Hepatic stellate cell (primary cell): ENCODE data around the gene SLC17A1.
"Not testable (repeated sequence)": the region's sequence is repeated elsewhere in the genome, so short reads cannot be mapped to it uniquely, and the experiment has no call there.

ENCODE experiments used
- DNase-seq: peaks from one replicate; pipeline ENCODE4 v3.0.0; 2011; ENCODE audit warnings: low spot score

SLC17A1 gene

GRCh38 chr6:25756382-25757363 is 75.2 kb downstream of the SLC17A1 start:
- DNase-seq: no peak

DNA sequence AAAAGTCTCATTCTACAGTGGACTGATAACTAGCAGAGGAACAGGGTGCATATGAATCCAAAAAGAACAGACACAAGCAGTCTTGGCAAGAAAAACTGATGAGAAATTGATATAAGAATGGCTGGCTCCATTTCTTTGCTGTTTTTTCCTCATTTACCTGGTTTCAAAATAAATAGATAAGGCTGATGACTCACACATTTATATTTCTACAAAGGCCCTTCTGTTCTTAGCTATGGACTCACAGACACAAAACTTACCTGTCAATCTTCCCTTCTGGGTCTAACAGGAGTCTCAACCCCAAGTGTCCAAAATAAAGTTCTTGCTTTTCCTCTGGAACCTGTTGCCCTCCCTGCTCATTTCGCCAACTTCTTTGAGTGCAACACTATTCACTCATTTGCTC is 76.4 kb downstream of the SLC17A1 start:
- DNase-seq: no peak

DNA sequence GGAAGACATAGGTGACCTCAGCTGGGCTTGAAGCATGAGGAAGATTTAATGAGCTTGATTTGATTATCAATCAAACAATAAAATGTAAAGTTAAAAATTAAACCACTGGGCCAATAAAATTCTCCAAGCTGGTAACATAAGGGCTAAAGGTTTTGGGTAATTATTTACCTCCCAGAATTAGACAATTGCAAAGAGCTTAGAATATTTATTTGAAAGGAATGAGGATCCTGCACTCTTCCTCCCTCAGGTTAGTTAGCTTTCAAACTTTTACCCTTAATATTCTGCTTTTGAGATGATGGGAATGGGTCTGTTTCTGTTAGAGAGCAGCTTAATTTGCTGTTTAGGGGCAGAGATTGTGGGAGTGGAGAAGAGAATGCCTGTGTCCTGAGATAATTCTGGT is 77.3 kb downstream of the SLC17A1 start, which contains the start of gene SLC17A4:
Gene SLC17A4, plus strand, starts transcription at position 208 of the 400 bp plus-strand sequence. CDS start 7,221 bp downstream, outside the sequence.
- DNase-seq: no peak

GRCh38 chr6:25753079-25753478 is 78.8 kb downstream of the SLC17A1 start:
- DNase-seq: no peak

DNA sequence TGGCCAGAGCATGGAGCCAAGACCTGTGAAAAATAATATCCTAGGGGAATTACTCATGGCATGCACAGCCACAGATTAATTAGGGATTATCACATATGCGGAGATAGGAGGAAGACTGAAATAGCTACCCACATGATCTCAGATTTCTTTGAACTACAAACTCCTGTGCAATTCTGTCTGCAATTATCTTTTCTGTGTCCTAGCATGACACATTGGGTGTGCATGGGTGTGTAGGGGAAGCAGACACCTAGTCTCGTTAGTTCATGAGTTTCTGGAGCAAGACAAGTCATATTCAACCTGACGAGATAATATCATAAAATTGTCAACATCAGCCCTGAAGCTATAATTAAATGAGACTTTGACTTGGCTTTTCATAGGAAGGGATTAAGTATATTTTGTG is 80.9 kb downstream of the SLC17A1 start:
- no peak for DNase-seq

DNA sequence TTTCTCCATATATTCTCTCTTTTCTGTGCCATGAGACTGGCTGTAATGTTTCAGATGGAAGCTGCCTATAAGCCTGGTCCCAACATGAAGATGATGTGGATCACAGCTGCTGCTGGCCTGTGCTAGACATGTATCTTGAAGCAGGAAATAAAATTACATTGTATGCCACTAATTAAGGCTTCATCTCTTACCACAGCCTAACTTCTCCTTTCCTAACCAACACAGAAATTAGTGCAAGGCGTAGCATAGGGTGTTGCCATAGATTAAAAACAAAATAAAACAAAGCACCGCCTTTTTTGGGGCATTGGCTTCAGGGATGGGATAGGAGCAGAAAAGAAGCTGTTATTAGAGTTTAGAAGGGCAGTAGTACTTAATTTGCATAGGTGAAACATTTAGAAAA is 82.0 kb downstream of the SLC17A1 start:
- DNase-seq: no peak

DNA sequence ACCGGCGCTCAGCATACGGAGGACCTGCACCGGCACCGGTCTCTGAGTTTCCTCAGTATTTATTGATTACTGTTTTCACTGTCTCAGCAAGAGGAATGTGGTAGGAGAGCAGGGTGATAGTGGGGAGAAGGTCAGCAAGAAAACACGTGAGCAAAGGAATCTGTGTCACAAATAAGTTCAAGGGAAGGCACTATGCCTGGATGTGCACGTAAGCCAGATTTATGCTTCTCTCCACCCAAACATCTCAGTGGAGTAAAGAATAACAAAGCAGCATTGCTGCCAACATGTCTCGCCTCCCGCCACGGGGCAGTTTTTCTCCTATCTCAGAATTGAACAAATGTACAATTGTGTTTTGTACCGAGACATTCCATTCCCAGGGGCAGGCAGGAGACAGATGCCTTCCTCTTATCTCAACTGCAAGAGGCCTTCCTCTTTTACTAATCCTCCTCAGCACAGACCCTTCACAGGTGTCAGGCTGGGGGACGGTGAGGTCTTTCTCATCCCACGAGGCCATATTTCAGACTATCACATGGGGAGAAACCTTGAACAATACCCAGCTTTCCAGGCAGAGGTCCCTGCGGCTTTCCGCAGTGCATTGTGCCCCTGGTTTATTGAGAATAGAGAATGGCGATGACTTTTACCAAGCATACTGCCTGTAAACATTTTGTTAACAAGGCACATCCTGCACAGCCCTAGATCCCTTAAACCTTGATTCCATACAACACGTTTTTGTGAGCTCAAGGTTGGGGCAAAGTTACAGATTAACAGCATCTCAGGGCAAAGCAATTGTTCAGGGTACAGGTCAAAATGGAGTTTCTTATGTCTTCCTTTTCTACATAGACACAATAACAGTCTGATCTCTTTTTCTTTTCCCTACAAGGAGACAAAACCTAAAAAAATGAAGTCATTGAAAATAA is 83.0 kb downstream of the SLC17A1 start:
- not testable (repeated sequence) for DNase-seq

DNA sequence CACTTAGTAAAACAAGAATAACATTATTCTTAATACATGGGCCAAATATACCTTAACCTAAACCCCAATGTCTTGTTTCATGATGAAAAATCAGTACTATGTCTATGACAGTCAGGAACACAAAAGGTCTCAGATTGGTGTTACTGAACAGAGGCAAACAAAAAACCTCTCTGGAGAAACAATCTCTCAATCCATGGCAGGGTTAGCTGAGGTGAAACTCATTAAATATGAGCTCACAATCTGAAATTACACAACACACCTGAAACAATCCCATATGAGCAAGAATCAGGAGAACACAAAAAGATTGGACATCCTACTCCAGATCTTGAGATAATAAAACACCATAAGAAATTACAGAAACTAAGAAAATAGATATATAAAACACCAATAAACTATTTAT is 83.8 kb downstream of the SLC17A1 start:
- no peak for DNase-seq

GRCh38 chr6:25747477-25747876 is 84.4 kb downstream of the SLC17A1 start:
- DNase-seq: no peak

GRCh38 chr6:25746968-25747367 is 84.9 kb downstream of the SLC17A1 start:
- no peak for DNase-seq

GRCh38 chr6:25745836-25746235 is 86.0 kb downstream of the SLC17A1 start:
- no peak for DNase-seq

DNA sequence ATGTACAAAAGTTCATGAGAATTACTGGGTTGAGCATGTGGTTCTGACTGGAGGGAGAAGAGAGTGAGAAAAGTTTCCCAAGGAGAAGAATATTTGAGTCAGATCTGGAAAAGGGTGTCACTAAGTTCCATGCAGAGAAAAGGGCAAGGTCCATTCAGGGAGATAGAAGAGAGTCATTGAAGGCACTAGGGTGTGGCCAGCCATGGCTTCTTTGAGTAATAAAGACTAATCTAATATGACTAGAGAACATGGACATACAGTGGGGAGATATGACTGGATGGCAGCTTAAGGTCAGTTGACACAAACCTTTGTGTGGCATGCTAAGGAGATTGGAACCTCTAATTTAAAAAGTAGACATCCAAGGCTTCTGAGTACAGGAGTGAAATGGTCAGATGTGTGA is 88.0 kb downstream of the SLC17A1 start:
- DNase-seq: no peak

GRCh38 chr6:25735261-25735660 is 96.6 kb downstream of the SLC17A1 start:
- DNase-seq: no peak
